Heart left ventricle (tissue), 13 donors: ENCODE results near the gene IL1RN.

Experiments
- POLR2A ChIP-seq, 2 donors: fragments of 450-650 bp; IDR thresholded peaks; one replicate each; pipeline ENCODE4 v1.6.1; 2017; ENCODE audit warnings: antibody characterized with exemption in 2 of 2, mild to moderate bottlenecking in 2 of 2, moderate library complexity in 2 of 2
- TF ChIP-seq, protein P1 (sequence below), 12 donors: fragments of 200-600 bp; sonication (generic) in 4 of 12; IDR thresholded peaks; one replicate each; pipeline versions ENCODE4 v1.5.0 to v1.8.0; 2018 to 2022; ENCODE audit warnings: antibody characterized with exemption in 12 of 12, mild to moderate bottlenecking in 5 of 12
- donor health status: ischemic (EF 13 %, LVEDD 7.1; RV severe dilation, severe dysfunction).
- donor health status: DM: no; HTN: yes; CAD: no.
- donor health status: DM: no; HTN: no; CAD: no.
- donor health status: ischemic (EF 25% LVEDD 6.9; RV normal size, moderate dysfunction).
- donor health status: ischemic (EF 25% LVEDD 5.7; RV mildly dilated, moderate dysfunction).
- donor health status: ischemic (EF 35%, LVEDD 5.7; RV mildly dilated, moderate dysfunction).
- donor health status: nonischemic (EF 11% LVEDD 7.7; RV severe dilation, severe dysfunction).
- donor health status: DM: yes; HTN: yes; CAD: no.
- donor health status: PGD.
- donor health status: ischemic (EF 29% LVEDD 5.4; RV normal size, mild dysfunction).
- donor health status: nonischemic (EF 23%, LVEDD 6.1; RV moderate dilation, normal function).

DNA sequence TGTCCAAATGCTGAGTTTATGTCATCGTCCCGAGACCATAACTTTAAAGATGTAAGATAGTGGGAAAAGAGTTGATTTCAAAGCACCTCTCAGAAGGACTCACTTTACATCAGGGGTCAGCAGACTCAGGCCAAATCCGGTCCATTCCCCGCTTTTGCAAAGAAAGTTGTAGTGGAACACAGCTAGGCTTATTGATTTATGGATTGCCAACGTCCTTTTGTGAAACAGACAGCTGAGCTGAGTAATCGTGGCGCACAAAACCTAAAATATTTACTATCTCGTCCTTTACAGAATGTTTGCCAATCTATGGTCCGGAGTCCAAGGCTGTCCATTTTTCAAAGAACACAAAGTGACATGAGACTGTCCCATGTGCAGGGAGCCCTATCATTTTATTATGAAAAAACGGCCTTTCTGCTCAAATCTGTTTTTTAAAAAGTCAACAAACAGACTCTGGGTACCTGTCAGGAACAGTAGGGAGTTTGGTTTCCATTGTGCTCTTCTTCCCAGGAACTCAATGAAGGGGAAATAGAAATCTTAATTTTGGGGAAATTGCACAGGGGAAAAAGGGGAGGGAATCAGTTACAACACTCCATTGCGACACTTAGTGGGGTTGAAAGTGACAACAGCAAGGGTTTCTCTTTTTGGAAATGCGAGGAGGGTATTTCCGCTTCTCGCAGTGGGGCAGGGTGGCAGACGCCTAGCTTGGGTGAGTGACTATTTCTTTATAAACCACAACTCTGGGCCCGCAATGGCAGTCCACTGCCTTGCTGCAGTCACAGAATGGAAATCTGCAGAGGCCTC lies at the start of gene IL1RN:
- TF ChIP-seq, protein P1, sequence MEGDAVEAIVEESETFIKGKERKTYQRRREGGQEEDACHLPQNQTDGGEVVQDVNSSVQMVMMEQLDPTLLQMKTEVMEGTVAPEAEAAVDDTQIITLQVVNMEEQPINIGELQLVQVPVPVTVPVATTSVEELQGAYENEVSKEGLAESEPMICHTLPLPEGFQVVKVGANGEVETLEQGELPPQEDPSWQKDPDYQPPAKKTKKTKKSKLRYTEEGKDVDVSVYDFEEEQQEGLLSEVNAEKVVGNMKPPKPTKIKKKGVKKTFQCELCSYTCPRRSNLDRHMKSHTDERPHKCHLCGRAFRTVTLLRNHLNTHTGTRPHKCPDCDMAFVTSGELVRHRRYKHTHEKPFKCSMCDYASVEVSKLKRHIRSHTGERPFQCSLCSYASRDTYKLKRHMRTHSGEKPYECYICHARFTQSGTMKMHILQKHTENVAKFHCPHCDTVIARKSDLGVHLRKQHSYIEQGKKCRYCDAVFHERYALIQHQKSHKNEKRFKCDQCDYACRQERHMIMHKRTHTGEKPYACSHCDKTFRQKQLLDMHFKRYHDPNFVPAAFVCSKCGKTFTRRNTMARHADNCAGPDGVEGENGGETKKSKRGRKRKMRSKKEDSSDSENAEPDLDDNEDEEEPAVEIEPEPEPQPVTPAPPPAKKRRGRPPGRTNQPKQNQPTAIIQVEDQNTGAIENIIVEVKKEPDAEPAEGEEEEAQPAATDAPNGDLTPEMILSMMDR (IDR thresholded peaks at IDR 0.05) = no peak
- no peak for TF ChIP-seq POLR2A (IDR thresholded peaks at IDR 0.05)
